ENCODE measurements around the gene CBY3.
A peak's percentile ranks its signal among the peaks of the same experiment; 100 is the strongest.

Gene CBY3

DNA sequence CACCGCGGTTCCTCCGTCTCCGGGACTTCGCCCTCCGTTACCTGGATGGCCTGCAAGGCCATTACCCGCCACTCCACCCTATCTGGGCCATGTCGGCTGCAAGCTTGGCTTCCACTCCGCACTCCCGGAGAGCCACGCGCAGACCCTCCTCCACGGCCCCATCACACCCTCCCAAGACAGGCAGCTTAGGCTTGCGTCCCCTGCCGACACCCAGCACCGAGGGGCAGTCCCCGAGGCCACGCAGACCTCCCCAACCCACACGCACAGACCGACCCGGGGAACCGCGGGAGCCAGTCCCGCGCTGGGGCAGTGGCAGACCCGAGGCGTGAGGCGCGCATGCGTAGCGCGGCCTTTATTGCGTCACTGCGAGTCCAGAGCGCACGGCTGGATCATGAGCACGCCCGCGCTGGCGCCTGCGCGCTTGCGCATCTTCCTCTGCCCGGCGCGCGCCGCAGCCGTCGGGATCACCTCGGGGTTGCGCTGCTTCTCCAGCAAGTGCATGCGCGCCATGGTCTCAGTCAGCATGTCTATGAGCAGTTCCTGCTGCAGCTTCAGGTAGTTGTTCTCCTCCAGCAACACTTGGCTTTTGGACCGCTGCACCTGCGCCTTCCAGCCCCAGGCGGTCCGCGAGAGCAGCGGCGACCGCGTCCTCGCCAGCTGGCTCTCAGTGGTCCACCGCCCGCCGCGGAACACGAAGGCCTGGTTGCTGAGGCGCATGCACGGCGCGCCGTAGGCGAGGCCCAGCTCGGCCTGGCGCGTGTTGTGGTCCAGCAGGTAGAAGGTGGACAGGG is 2.4 kb downstream of the CBY3 start:
- TF ChIP-seq, protein P1, sequence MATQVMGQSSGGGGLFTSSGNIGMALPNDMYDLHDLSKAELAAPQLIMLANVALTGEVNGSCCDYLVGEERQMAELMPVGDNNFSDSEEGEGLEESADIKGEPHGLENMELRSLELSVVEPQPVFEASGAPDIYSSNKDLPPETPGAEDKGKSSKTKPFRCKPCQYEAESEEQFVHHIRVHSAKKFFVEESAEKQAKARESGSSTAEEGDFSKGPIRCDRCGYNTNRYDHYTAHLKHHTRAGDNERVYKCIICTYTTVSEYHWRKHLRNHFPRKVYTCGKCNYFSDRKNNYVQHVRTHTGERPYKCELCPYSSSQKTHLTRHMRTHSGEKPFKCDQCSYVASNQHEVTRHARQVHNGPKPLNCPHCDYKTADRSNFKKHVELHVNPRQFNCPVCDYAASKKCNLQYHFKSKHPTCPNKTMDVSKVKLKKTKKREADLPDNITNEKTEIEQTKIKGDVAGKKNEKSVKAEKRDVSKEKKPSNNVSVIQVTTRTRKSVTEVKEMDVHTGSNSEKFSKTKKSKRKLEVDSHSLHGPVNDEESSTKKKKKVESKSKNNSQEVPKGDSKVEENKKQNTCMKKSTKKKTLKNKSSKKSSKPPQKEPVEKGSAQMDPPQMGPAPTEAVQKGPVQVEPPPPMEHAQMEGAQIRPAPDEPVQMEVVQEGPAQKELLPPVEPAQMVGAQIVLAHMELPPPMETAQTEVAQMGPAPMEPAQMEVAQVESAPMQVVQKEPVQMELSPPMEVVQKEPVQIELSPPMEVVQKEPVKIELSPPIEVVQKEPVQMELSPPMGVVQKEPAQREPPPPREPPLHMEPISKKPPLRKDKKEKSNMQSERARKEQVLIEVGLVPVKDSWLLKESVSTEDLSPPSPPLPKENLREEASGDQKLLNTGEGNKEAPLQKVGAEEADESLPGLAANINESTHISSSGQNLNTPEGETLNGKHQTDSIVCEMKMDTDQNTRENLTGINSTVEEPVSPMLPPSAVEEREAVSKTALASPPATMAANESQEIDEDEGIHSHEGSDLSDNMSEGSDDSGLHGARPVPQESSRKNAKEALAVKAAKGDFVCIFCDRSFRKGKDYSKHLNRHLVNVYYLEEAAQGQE (IDR thresholded peaks at IDR 0.05; ENCODE audit: insufficient read depth in 1 of 2, low read depth in 2 of 2, low read length in 2 of 2) = no peak
- TF ChIP-seq POLR2AphosphoS5 (IDR thresholded peaks at IDR 0.05; ENCODE audit: low read depth, low read length) = peak; percentile 98
- TF ChIP-seq FOXP2 (optimal IDR thresholded peaks at IDR 0.05; ENCODE audit: borderline replicate concordance, extremely low read depth, extremely low read length, insufficient read depth) = peak; percentile 85
- peak; percentile 76; the same call in 1 of the 2 replicates for TF ChIP-seq TAF1 (IDR thresholded peaks at IDR 0.05; ENCODE audit: borderline replicate concordance, insufficient read depth, low read length)
- no peak for TF ChIP-seq SIN3A (IDR thresholded peaks at IDR 0.05; ENCODE audit: borderline replicate concordance, insufficient read depth, low read length)

DNA sequence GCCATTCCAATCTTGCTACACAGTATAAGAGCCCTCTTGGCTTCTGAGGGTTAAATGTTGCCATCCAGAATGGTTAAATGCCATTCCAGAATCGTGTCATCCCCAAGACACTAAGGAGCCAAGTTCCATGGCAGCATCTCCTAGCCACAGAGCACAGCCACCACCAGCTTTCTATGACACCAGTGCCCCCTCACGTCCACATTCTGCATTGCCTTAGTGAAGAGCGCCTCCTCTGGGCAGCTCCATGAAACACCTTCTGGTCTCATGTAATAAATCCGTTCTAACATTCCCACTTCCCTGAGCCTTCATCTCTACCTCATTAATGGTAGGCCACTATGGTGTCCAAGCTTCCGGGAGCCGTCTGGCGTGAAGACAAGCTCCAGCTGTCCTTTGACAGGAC is 12.4 kb downstream of the CBY3 start:
- TF ChIP-seq, protein P1 (IDR thresholded peaks at IDR 0.05; ENCODE audit: insufficient read depth in 1 of 2, low read depth in 2 of 2, low read length in 2 of 2) = no peak
- TF ChIP-seq SIN3A (IDR thresholded peaks at IDR 0.05; ENCODE audit: borderline replicate concordance, insufficient read depth, low read length) (no peak), POLR2AphosphoS5 (IDR thresholded peaks at IDR 0.05; ENCODE audit: low read depth, low read length) (no peak), TAF1 (IDR thresholded peaks at IDR 0.05; ENCODE audit: borderline replicate concordance, insufficient read depth, low read length) (no peak), FOXP2 (optimal IDR thresholded peaks at IDR 0.05; ENCODE audit: borderline replicate concordance, extremely low read depth, extremely low read length, insufficient read depth) (no peak)

DNA sequence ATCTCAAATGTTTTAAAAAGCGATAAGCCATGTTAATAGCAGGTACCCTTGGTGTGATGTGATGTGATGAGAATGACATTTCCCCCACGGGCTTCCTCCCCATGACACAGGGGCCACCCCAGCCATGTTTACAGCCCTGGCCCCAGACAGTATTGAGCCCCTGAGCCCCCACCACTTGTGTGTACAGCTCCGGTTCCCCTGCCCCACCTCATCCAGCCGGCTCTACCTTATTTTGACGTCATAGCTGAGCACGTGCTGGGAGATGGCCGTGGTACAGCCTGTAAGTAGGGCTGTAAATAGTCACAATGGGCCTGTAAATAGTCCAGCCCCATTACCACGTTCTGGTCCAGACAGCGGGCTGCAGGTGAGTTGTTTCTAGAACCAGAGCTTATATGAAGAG is 32.4 kb downstream of the CBY3 start:
- TF ChIP-seq, protein P1 (IDR thresholded peaks at IDR 0.05; ENCODE audit: insufficient read depth in 1 of 2, low read depth in 2 of 2, low read length in 2 of 2) = no peak
- TF ChIP-seq TAF1 (IDR thresholded peaks at IDR 0.05; ENCODE audit: borderline replicate concordance, insufficient read depth, low read length) (no peak), POLR2AphosphoS5 (IDR thresholded peaks at IDR 0.05; ENCODE audit: low read depth, low read length) (no peak), SIN3A (IDR thresholded peaks at IDR 0.05; ENCODE audit: borderline replicate concordance, insufficient read depth, low read length) (no peak), FOXP2 (optimal IDR thresholded peaks at IDR 0.05; ENCODE audit: borderline replicate concordance, extremely low read depth, extremely low read length, insufficient read depth) (no peak)
